Measurements from ENCODE around the gene ADAM33. TPM values are rescaled to one million over a fixed set of nuclear protein-coding genes. Genes with fewer than 3 reads are reported as not detected.

The ADAM33 gene
- total RNA-seq, 1 donor from 2014 or later, result 34.7 TPM

- no peak for DNase-seq (ENCODE audit: extremely low spot score, unreplicated experiment)
- TF ChIP-seq CTCF (IDR thresholded peaks at IDR 0.05), result no peak
- Mint-ChIP-seq H3K9me3 (ENCODE audit: unreplicated experiment) (no peaks in the 10 kb centered on the region), H3K27ac (ENCODE audit: unreplicated experiment) (peak overlapping the region; percentile 82), H3K27me3 (ENCODE audit: unreplicated experiment) (peaks cover 10% of the 10 kb centered on the region), H3K36me3 (ENCODE audit: unreplicated experiment) (no peaks in the 10 kb centered on the region), H3K4me1 (ENCODE audit: unreplicated experiment) (peaks cover 52% of the 10 kb centered on the region), H3K4me3 (ENCODE audit: unreplicated experiment) (no peak overlapping the region)
Observed at GRCh38 chr20:3678198-3678597, 3.6 kb downstream of the ADAM33 start.

- no peak overlapping the region for H3K4me3 Mint-ChIP-seq (ENCODE audit: unreplicated experiment)
- no peak for TF ChIP-seq CTCF (IDR thresholded peaks at IDR 0.05)
- H3K36me3 Mint-ChIP-seq (ENCODE audit: unreplicated experiment), result no peaks in the 10 kb centered on the region
- H3K27me3 Mint-ChIP-seq (ENCODE audit: unreplicated experiment), result peaks cover 10% of the 10 kb centered on the region
- DNase-seq (ENCODE audit: extremely low spot score, unreplicated experiment), result no peak
- H3K27ac Mint-ChIP-seq (ENCODE audit: unreplicated experiment), result peak overlapping the region; percentile 82
- H3K4me1 Mint-ChIP-seq (ENCODE audit: unreplicated experiment), result peaks cover 52% of the 10 kb centered on the region
- H3K9me3 Mint-ChIP-seq (ENCODE audit: unreplicated experiment), result no peaks in the 10 kb centered on the region
Observed at GRCh38 chr20:3677733-3678132, 4.1 kb downstream of the ADAM33 start.

- H3K27ac Mint-ChIP-seq (ENCODE audit: unreplicated experiment), result no peak overlapping the region
- H3K27me3 Mint-ChIP-seq (ENCODE audit: unreplicated experiment), result peaks cover 10% of the 10 kb centered on the region
- DNase-seq (ENCODE audit: extremely low spot score, unreplicated experiment), result no peak
- no peak for TF ChIP-seq CTCF (IDR thresholded peaks at IDR 0.05)
- no peak overlapping the region for H3K4me3 Mint-ChIP-seq (ENCODE audit: unreplicated experiment)
- H3K36me3 Mint-ChIP-seq (ENCODE audit: unreplicated experiment), result no peaks in the 10 kb centered on the region
- no peaks in the 10 kb centered on the region for H3K9me3 Mint-ChIP-seq (ENCODE audit: unreplicated experiment)
- peaks cover 42% of the 10 kb centered on the region for H3K4me1 Mint-ChIP-seq (ENCODE audit: unreplicated experiment)
Observed at GRCh38 chr20:3674995-3675900, 6.6 kb downstream of the ADAM33 start.

- H3K27me3 Mint-ChIP-seq (ENCODE audit: unreplicated experiment), result peaks cover 10% of the 10 kb centered on the region
- H3K4me1 Mint-ChIP-seq (ENCODE audit: unreplicated experiment), result peaks cover 40% of the 10 kb centered on the region
- H3K36me3 Mint-ChIP-seq (ENCODE audit: unreplicated experiment), result no peaks in the 10 kb centered on the region
- no peaks in the 10 kb centered on the region for H3K9me3 Mint-ChIP-seq (ENCODE audit: unreplicated experiment)
- no peak overlapping the region for H3K4me3 Mint-ChIP-seq (ENCODE audit: unreplicated experiment)
- DNase-seq (ENCODE audit: extremely low spot score, unreplicated experiment), result no peak
- no peak overlapping the region for H3K27ac Mint-ChIP-seq (ENCODE audit: unreplicated experiment)
- no peak for TF ChIP-seq CTCF (IDR thresholded peaks at IDR 0.05)
Observed at GRCh38 chr20:3674447-3674846, 7.4 kb downstream of the ADAM33 start.

GRCh38 chr20:3673221-3674070, 8.4 kb downstream of the ADAM33 start:
- TF ChIP-seq CTCF (IDR thresholded peaks at IDR 0.05), result no peak
- Mint-ChIP-seq H3K27me3 (ENCODE audit: unreplicated experiment) (peaks cover 10% of the 10 kb centered on the region), H3K4me1 (ENCODE audit: unreplicated experiment) (peaks cover 30% of the 10 kb centered on the region), H3K4me3 (ENCODE audit: unreplicated experiment) (no peak overlapping the region), H3K9me3 (ENCODE audit: unreplicated experiment) (no peaks in the 10 kb centered on the region), H3K36me3 (ENCODE audit: unreplicated experiment) (no peaks in the 10 kb centered on the region), H3K27ac (ENCODE audit: unreplicated experiment) (no peak overlapping the region)
- no peak for DNase-seq (ENCODE audit: extremely low spot score, unreplicated experiment)

All from osteocyte (in vitro differentiated cells).